GM12891 (cell line): ENCODE results near the gene DRC3.

Experiments used
- POLR2A ChIP-seq: IDR thresholded peaks from 2 replicates; pipeline ENCODE4 v1.6.1; 2011; ENCODE audit warnings: low read depth, low read length, control low read depth
- POLR2AphosphoS5 ChIP-seq: IDR thresholded peaks from 2 replicates; pipeline ENCODE4 v1.6.1; 2011; ENCODE audit warnings: low read depth, low read length, control low read depth
- SPI1 ChIP-seq: IDR thresholded peaks from 2 replicates; pipeline ENCODE4 v1.6.1; 2011; ENCODE audit warnings: low read depth, low read length, control low read depth

GRCh38 chr17:17959520-17960361 is 12.9 kb upstream of the DRC3 start:
- TF ChIP-seq POLR2AphosphoS5 = no peak
- TF ChIP-seq POLR2A = no peak
- 0 out of 2 replicates have a peak, but pooled peaks have one; percentile 17 for TF ChIP-seq SPI1
